Aorta (tissue), 5 donors: ENCODE data around the gene ADAM12. TPM values are rescaled to one million over a fixed set of nuclear protein-coding genes. Genes with fewer than 3 reads are reported as not detected.

Experiments
- ATAC-seq: fragments of 200-7000 bp; cut with Tn5 transposase; one replicate; pipeline ENCODE4 v1.9.1; 2022; ENCODE audit warnings: moderate library complexity; ENCODE audit not compliant: low FRiP score
- DNase-seq, 2 donors: peaks; one replicate each; pipeline ENCODE4 v3.0.0-alpha.2; 2020
- H3K27ac ChIP-seq, 2 donors: one replicate each; pipeline ENCODE4 v1.5.1; 2013; ENCODE audit warnings: low read length in 2 of 2, mild to moderate bottlenecking in 2 of 2, moderate library complexity in 2 of 2, control low read depth in 1 of 2, inconsistent platforms in 1 of 2, low read depth in 1 of 2
- H3K27me3 ChIP-seq, 2 donors: one replicate each; pipeline ENCODE4 v1.6.1; 2013; ENCODE audit warnings: control low read depth in 1 of 2, low read length in 1 of 2, mild to moderate bottlenecking in 1 of 2, moderate library complexity in 1 of 2; ENCODE audit not compliant: insufficient read depth in 2 of 2, control insufficient read depth in 1 of 2
- H3K36me3 ChIP-seq, 2 donors: one replicate each; pipeline ENCODE4 v1.6.1; 2013; ENCODE audit warnings: control low read depth in 1 of 2, low read length in 1 of 2, mild to moderate bottlenecking in 1 of 2; ENCODE audit not compliant: insufficient read depth in 2 of 2, control insufficient read depth in 1 of 2
- H3K4me1 ChIP-seq, 2 donors: one replicate each; pipeline ENCODE4 v1.6.1; 2013; ENCODE audit warnings: low read length in 2 of 2, control low read depth in 1 of 2, mild to moderate bottlenecking in 1 of 2, moderate library complexity in 1 of 2; ENCODE audit not compliant: insufficient read depth in 2 of 2, control insufficient read depth in 1 of 2
- H3K4me3 ChIP-seq, 2 donors: one replicate each; pipeline ENCODE4 v1.5.1; 2013; ENCODE audit warnings: low read length in 2 of 2, control low read depth in 1 of 2, mild to moderate bottlenecking in 1 of 2
- H3K9me3 ChIP-seq: one replicate; pipeline ENCODE4 v1.6.1; 2013; ENCODE audit warnings: mild to moderate bottlenecking, low read length; ENCODE audit not compliant: control insufficient read depth
- WGBS, 2 donors: extraction: QIAGEN DNeasy Blood & Tissue Kit; methylation state at CpG; one replicate each; pipeline ENCODE4 v1.1.7; 2013; 5-methylcytosine and 5-hydroxymethylcytosine counted together
- intact Hi-C, 2 donors: fragments of 100-400 bp; cut with DNase I; formaldehyde crosslinking; loops; one replicate each; pipeline versions ENCODE4 v1.14.2 to v1.15.0; 2022
- polyA plus RNA-seq, 2 donors: library from polyadenylated mRNA; stranded (reverse); fragments of 200-250 nt; gene quantifications; one replicate each; pipeline ENCODE4 v1.2.3, GENCODE V29; 2013
- total RNA-seq, 2 donors: library from RNA; stranded (reverse); fragmentation: NEBNext Ultra II Directional; extraction: Animal tissue kit (Norgen Biotek cat#: 25700); gene quantifications; one replicate each; pipeline ENCODE4 v1.2.1, GENCODE V29; 2021
- donor health status: healthy with polysubstance abuse.
- donor health status: Bipolar disorder and iron deficiency.
- donor health status: DM: no; HTN: no; CAD: no.
- donor health status: DM: no; HTN: no; CAD: no.
- donor health status: DM: yes; HTN: yes; CAD: no.

The ADAM12 gene
- total and polyA plus RNA-seq, 4 donors, result 0.13 to 9.4 (median 5.5) TPM; not detected in 1

DNA sequence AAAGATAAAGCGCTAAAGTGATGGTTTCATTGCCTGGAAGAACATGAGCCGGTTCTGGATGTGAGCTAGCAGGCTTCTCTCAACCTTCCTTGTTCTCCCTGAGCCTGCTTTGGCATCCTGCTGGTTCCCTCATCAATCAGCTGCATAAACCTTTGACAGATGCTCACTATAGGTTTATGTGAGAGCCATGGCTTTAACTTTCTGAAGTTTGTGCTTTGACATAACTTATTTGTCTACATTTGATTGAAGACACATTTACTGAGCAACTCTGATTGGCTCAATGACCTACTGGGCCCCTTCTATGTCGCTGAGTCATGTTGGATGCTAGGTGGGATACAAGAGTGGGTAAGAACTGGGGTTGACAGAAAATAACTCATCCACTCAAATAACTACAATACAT lies 192.0 kb downstream of the ADAM12 start:
- Histone ChIP-seq H3K27me3 (no peaks in the 10 kb centered on the region), H3K27ac (no peak overlapping the region), H3K4me3 (no peak overlapping the region), H3K36me3 (no peaks in the 10 kb centered on the region), H3K9me3 (no peaks in the 10 kb centered on the region), H3K4me1 (peaks cover 0 to 3% of the 10 kb centered on the region in 2 donors)
- WGBS, 2 donors, result 97 to 100% methylated on average over 3 of the region's 3 CpGs
- ATAC-seq, result no peak
- no peak for DNase-seq
- intact Hi-C loops, result loop anchor here in 1 of 2 donors (10.0 kb wide), 1 partner anchor 189 kb away; the partner anchor contains the start of gene ADAM12

DNA sequence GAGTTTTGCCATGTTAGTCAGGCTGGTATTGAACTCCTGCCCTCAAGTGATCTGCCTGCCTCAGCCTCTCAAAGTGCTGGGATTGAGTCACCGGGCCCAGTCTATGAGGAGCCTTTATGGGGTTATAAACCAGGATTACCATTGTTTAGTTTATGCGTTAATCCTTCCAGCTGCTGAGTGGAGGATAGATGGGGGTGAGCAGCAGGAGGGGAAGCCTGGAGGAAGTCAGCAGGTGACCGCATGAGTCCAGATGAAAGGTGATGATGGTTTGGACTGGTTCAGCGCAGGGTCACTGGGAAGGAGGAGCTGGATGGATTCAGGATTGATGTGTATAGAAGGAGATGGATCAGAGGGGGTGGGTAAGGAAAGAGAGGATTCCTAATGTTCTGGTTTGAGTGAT lies 197.1 kb downstream of the ADAM12 start:
- no peaks in the 10 kb centered on the region for H3K27me3 ChIP-seq
- no peak for ATAC-seq
- no peak overlapping the region for H3K4me3 ChIP-seq
- H3K36me3 ChIP-seq, result no peaks in the 10 kb centered on the region
- H3K4me1 ChIP-seq, result no peaks in the 10 kb centered on the region
- no peak overlapping the region for H3K27ac ChIP-seq
- intact Hi-C loops, result loop anchor here in 1 of 2 donors (10.0 kb wide), 1 partner anchor 194 kb away; the partner anchor contains the start of gene ADAM12
- H3K9me3 ChIP-seq, result peaks cover 1% of the 10 kb centered on the region
- WGBS, 2 donors, result 90 to 92% methylated on average over 4 of the region's 4 CpGs
- DNase-seq, result no peak

DNA sequence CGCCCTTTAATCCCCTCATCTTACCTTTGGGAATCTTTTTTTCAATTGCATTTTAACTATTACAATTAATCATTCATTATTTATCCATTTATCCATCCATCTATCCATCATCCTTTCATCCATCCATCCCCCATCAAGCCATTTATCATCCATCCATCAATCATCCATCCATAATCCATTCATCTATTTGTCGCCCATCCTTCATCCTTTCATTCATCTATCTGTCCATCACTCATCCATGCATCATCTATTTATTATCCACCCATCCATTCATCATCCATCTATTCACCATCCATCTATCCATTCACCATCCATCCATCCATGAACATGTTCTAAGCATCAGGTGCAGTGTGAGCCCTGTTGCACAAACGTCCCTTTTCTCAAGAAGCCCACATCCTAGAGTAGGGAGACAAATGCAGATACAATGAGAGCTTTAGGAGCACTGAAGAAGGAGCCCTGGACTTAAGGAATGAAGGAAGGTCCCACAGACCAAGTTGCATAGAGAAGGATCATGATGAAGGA lies 199.5 kb downstream of the ADAM12 start:
- DNase-seq, result no peak
- Histone ChIP-seq H3K4me1 (no peaks in the 10 kb centered on the region), H3K4me3 (no peak overlapping the region), H3K27me3 (no peaks in the 10 kb centered on the region), H3K36me3 (no peaks in the 10 kb centered on the region), H3K27ac (no peak overlapping the region), H3K9me3 (peaks cover 1% of the 10 kb centered on the region)
- intact Hi-C loops, result no loop called here
- no peak for ATAC-seq
- 83 to 91% methylated on average over 3 of the region's 3 CpGs for WGBS, 2 donors

DNA sequence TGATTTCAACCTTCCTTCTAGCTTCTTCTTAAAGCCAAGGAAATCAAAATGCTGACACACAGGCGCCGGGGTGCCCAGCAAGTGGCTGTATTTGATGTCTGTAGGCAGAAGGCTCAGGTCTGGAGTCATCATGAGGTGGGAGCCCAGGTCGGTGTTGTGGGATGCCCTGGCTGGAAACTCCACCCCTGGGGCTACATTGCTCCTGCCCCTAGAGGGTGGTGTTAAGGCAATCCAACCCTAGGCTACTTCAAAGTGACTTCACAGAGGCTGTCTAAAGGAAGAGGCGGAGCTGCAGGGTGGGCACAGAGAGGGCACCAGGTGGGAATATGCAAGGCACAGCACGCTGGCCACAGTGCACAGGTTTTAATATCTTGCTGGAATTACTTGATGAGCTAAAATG lies 200.9 kb downstream of the ADAM12 start:
- Histone ChIP-seq H3K27ac (no peak overlapping the region), H3K4me3 (no peak overlapping the region), H3K27me3 (no peaks in the 10 kb centered on the region), H3K9me3 (peaks cover 1% of the 10 kb centered on the region), H3K36me3 (no peaks in the 10 kb centered on the region), H3K4me1 (no peaks in the 10 kb centered on the region)
- 88 to 90% methylated on average over 5 of the region's 5 CpGs for WGBS, 2 donors
- ATAC-seq (no peak), DNase-seq (no peak)
- intact Hi-C loops, result no loop called here

DNA sequence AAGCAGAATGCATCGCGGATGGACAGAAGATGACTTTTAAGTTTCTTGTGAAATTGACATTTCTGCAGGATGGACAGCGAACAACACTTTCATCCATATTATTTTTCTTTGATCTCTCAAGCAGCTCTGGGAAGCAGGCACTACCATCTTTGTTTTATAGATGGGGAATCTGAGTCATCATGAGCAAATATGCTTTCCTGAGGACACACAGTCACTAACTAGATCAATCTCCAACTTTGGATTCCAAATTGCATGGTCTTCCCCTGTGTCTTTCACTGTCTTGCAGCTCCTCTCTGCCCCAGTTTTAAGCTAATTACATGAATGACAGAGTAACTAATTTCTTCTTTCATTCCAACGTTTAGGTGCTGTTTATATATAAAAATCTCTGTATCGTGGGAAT lies 201.5 kb downstream of the ADAM12 start:
- DNase-seq (no peak), ATAC-seq (no peak)
- no peaks in the 10 kb centered on the region for H3K4me1 ChIP-seq
- H3K4me3 ChIP-seq, result no peak overlapping the region
- peaks cover 1% of the 10 kb centered on the region for H3K9me3 ChIP-seq
- intact Hi-C loops, result no loop called here
- no peaks in the 10 kb centered on the region for H3K27me3 ChIP-seq
- H3K36me3 ChIP-seq, result no peaks in the 10 kb centered on the region
- 82 to 90% methylated on average over 5 of the region's 5 CpGs for WGBS, 2 donors
- no peak overlapping the region for H3K27ac ChIP-seq

DNA sequence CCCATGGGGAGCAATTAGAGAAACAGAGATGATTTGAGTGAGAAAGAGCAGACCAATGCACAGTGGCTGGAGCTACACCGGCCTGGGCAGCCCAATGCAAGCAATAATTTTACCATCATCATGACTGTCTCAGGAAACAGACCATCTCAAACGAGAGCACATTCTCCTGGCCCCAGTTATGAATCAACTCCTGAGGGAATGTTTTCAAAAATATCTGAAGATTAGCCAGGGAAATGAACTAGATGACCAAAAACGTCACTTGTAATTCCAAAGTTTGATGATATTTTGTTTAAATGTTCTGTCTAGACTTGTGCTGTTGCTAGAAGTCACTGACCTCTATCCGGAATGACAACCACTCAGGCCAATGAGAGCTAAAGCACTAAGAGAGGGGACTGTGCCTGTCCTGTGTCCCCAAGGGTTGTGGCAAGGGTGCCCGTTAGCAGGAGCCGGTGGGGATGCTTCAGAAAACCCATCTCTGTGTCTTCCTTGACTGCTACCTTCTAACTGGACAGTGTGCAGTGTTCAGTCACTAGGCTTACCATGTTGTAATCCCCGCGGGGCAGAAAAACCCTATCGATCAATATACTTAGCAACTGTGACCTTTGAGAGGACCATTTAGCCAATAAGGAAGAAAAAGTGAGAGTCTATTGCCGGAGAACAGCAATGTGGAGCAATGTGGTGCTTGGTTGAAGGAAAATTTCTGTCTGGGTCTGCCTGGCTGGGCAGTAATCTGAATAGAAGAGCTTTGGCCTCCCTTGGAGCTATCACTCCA lies 202.4 kb downstream of the ADAM12 start:
- H3K4me1 ChIP-seq, result no peaks in the 10 kb centered on the region
- intact Hi-C loops, result no loop called here
- 76% methylated on average over 10 of the region's 10 CpGs for WGBS, 2 donors
- no peaks in the 10 kb centered on the region for H3K27me3 ChIP-seq
- no peak overlapping the region for H3K27ac ChIP-seq
- DNase-seq (no peak), ATAC-seq (no peak)
- H3K9me3 ChIP-seq, result peaks cover 1% of the 10 kb centered on the region
- H3K36me3 ChIP-seq, result no peaks in the 10 kb centered on the region
- no peak overlapping the region for H3K4me3 ChIP-seq

DNA sequence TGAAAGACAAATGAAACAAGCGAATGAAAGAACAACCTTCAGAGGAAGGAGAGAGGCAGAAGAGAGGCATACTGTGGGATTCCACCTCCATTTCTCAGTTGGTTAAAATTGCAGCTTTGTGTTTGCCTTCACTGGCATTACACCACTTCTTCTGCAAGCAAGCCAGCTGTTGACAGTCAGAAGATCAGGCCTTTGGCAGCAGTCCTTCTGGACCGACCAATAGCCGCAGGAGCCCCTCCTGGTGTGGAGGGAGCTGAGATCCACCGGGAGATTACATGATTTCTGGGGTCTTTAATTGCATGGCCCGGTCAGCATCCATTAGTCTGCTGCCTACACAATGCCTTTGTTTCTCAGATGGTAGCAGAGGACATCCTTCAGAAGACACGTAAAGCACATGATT lies 206.7 kb downstream of the ADAM12 start:
- intact Hi-C loops, result no loop called here
- peaks cover 1% of the 10 kb centered on the region for H3K9me3 ChIP-seq
- H3K4me3 ChIP-seq, result no peak overlapping the region
- no peaks in the 10 kb centered on the region for H3K27me3 ChIP-seq
- no peaks in the 10 kb centered on the region for H3K4me1 ChIP-seq
- 59 to 69% methylated on average over 6 of the region's 6 CpGs for WGBS, 2 donors
- ATAC-seq (no peak), DNase-seq (no peak)
- no peaks in the 10 kb centered on the region for H3K36me3 ChIP-seq
- no peak overlapping the region for H3K27ac ChIP-seq

DNA sequence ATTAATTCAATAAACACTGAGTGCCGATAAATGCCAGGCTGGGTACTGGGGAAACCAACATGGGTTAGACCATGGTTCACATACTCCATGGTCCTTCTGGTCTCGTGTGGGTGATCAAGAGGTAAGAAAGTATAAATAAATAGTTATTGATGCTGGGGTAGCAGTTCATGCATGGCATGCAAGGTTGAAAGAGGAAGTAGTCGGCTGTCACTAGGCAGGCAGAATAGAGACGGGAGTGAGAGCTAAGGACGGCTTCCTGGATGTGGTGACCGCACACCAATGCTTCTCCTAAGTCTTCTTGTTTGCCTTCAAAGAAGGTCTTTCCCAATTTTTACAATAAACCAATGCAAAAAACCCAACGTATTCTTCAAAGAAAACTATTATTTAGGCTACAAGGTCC lies 208.6 kb downstream of the ADAM12 start:
- Histone ChIP-seq H3K36me3 (no peaks in the 10 kb centered on the region), H3K27ac (no peak overlapping the region), H3K27me3 (no peaks in the 10 kb centered on the region), H3K9me3 (no peaks in the 10 kb centered on the region), H3K4me3 (no peak overlapping the region), H3K4me1 (no peaks in the 10 kb centered on the region)
- DNase-seq (no peak), ATAC-seq (no peak)
- 88 to 93% methylated on average over 7 of the region's 7 CpGs for WGBS, 2 donors
- intact Hi-C loops, result no loop called here

- Histone ChIP-seq H3K4me1 (no peaks in the 10 kb centered on the region), H3K4me3 (no peak overlapping the region), H3K36me3 (no peaks in the 10 kb centered on the region), H3K27me3 (no peaks in the 10 kb centered on the region), H3K9me3 (no peaks in the 10 kb centered on the region), H3K27ac (no peak overlapping the region)
- no peak for DNase-seq
- 72 to 77% methylated on average over 7 of the region's 7 CpGs for WGBS, 2 donors
- ATAC-seq, result no peak
- intact Hi-C loops, result no loop called here
Measured at GRCh38 chr10:126177417-126178030, 210.8 kb downstream of the ADAM12 start.
